ENCODE measurements around the gene ITGB5. TPM values are rescaled to one million over a fixed set of nuclear protein-coding genes. Genes with fewer than 3 reads are reported as not detected.
A peak's percentile ranks its signal among the peaks of the same experiment; 100 is the strongest.
"Not testable (repeated sequence)": the region's sequence is repeated elsewhere in the genome, so short reads cannot be mapped to it uniquely, and the experiment has no call there.

Gene ITGB5
- total RNA-seq, 2 experiments from 2014 or later = 0.34 to 0.97 TPM

- no peak overlapping the region for H3K27ac Mint-ChIP-seq
- no peaks in the 10 kb centered on the region for H3K9me3 Mint-ChIP-seq
- H3K27me3 Mint-ChIP-seq = peaks cover 12% of the 10 kb centered on the region
- no peak overlapping the region for H3K4me3 Mint-ChIP-seq
- peaks cover 10% of the 10 kb centered on the region for H3K4me1 Mint-ChIP-seq
- no peaks in the 10 kb centered on the region for H3K36me3 Mint-ChIP-seq
- DNase-seq = no peak
Observed at GRCh38 chr3:124763644-124764358, 123.4 kb downstream of the ITGB5 start.

- Mint-ChIP-seq H3K27ac (no peak overlapping the region), H3K36me3 (no peaks in the 10 kb centered on the region), H3K9me3 (no peaks in the 10 kb centered on the region), H3K4me3 (no peak overlapping the region), H3K4me1 (peaks cover 13% of the 10 kb centered on the region), H3K27me3 (peaks cover 12% of the 10 kb centered on the region)
- DNase-seq = no peak
Observed at GRCh38 chr3:124763206-124763605, 124.0 kb downstream of the ITGB5 start.

- no peak overlapping the region for H3K4me3 Mint-ChIP-seq
- H3K4me1 Mint-ChIP-seq = peaks cover 13% of the 10 kb centered on the region
- DNase-seq = no peak
- no peaks in the 10 kb centered on the region for H3K9me3 Mint-ChIP-seq
- H3K27ac Mint-ChIP-seq = no peak overlapping the region
- H3K36me3 Mint-ChIP-seq = no peaks in the 10 kb centered on the region
- peaks cover 12% of the 10 kb centered on the region for H3K27me3 Mint-ChIP-seq
Observed at GRCh38 chr3:124762661-124763011, 124.5 kb downstream of the ITGB5 start.

GRCh38 chr3:124761935-124762660 lies 125.1 kb downstream of the ITGB5 start:
- H3K9me3 Mint-ChIP-seq = no peaks in the 10 kb centered on the region
- peaks cover 12% of the 10 kb centered on the region for H3K27me3 Mint-ChIP-seq
- H3K27ac Mint-ChIP-seq = no peak overlapping the region
- H3K36me3 Mint-ChIP-seq = no peaks in the 10 kb centered on the region
- DNase-seq = no peak
- H3K4me1 Mint-ChIP-seq = peaks cover 13% of the 10 kb centered on the region
- no peak overlapping the region for H3K4me3 Mint-ChIP-seq

- Mint-ChIP-seq H3K4me3 (peak overlapping the region; percentile 54), H3K27me3 (peaks cover 18% of the 10 kb centered on the region), H3K9me3 (no peaks in the 10 kb centered on the region), H3K4me1 (peaks cover 13% of the 10 kb centered on the region), H3K27ac (no peak overlapping the region), H3K36me3 (no peaks in the 10 kb centered on the region)
- DNase-seq = peak; percentile 65
Observed at GRCh38 chr3:124761250-124761796, 125.8 kb downstream of the ITGB5 start.

- H3K4me3 Mint-ChIP-seq = no peak overlapping the region
- no peaks in the 10 kb centered on the region for H3K9me3 Mint-ChIP-seq
- peaks cover 19% of the 10 kb centered on the region for H3K27me3 Mint-ChIP-seq
- DNase-seq = no peak
- no peaks in the 10 kb centered on the region for H3K36me3 Mint-ChIP-seq
- H3K4me1 Mint-ChIP-seq = peaks cover 13% of the 10 kb centered on the region
- no peak overlapping the region for H3K27ac Mint-ChIP-seq
Observed at GRCh38 chr3:124760601-124761000, 126.6 kb downstream of the ITGB5 start.

GRCh38 chr3:124759666-124760401 lies 127.3 kb downstream of the ITGB5 start:
- Mint-ChIP-seq H3K4me3 (no peak overlapping the region), H3K27me3 (peaks cover 19% of the 10 kb centered on the region), H3K9me3 (no peaks in the 10 kb centered on the region), H3K4me1 (peaks cover 13% of the 10 kb centered on the region), H3K27ac (no peak overlapping the region), H3K36me3 (no peaks in the 10 kb centered on the region)
- DNase-seq = no peak

- no peak for DNase-seq
- Mint-ChIP-seq H3K4me1 (peaks cover 13% of the 10 kb centered on the region), H3K27me3 (peaks cover 19% of the 10 kb centered on the region), H3K9me3 (no peaks in the 10 kb centered on the region), H3K36me3 (no peaks in the 10 kb centered on the region), H3K27ac (no peak overlapping the region), H3K4me3 (no peak overlapping the region)
Observed at GRCh38 chr3:124758851-124759635, 128.1 kb downstream of the ITGB5 start.

- H3K36me3 Mint-ChIP-seq, H3K4me3 Mint-ChIP-seq, H3K27ac Mint-ChIP-seq, DNase-seq, H3K9me3 Mint-ChIP-seq: not testable (repeated sequence)
- H3K4me1 Mint-ChIP-seq = peaks cover 13% of the 10 kb centered on the region
- H3K27me3 Mint-ChIP-seq = peaks cover 19% of the 10 kb centered on the region
Observed at GRCh38 chr3:124757926-124758325, 129.2 kb downstream of the ITGB5 start.

GRCh38 chr3:124752051-124752450 lies 135.1 kb downstream of the ITGB5 start:
- H3K4me1 Mint-ChIP-seq = no peaks in the 10 kb centered on the region
- H3K4me3 Mint-ChIP-seq = no peak overlapping the region
- H3K36me3 Mint-ChIP-seq = peaks cover 2% of the 10 kb centered on the region
- DNase-seq = no peak
- peaks cover 7% of the 10 kb centered on the region for H3K27me3 Mint-ChIP-seq
- H3K9me3 Mint-ChIP-seq = no peaks in the 10 kb centered on the region
- H3K27ac Mint-ChIP-seq = no peak overlapping the region

GRCh38 chr3:124751501-124751900 lies 135.7 kb downstream of the ITGB5 start:
- peaks cover 3% of the 10 kb centered on the region for H3K27me3 Mint-ChIP-seq
- no peaks in the 10 kb centered on the region for H3K4me1 Mint-ChIP-seq
- H3K4me3 Mint-ChIP-seq = no peak overlapping the region
- H3K27ac Mint-ChIP-seq = no peak overlapping the region
- no peaks in the 10 kb centered on the region for H3K9me3 Mint-ChIP-seq
- H3K36me3 Mint-ChIP-seq = peaks cover 2% of the 10 kb centered on the region
- DNase-seq = no peak

- not testable (repeated sequence) for H3K36me3 Mint-ChIP-seq, H3K4me3 Mint-ChIP-seq, DNase-seq, H3K4me1 Mint-ChIP-seq, H3K9me3 Mint-ChIP-seq, H3K27me3 Mint-ChIP-seq, H3K27ac Mint-ChIP-seq
Observed at GRCh38 chr3:124749877-124750276, 137.3 kb downstream of the ITGB5 start.

- H3K4me3 Mint-ChIP-seq = no peak overlapping the region
- no peak overlapping the region for H3K27ac Mint-ChIP-seq
- H3K27me3 Mint-ChIP-seq = no peaks in the 10 kb centered on the region
- peaks cover 5% of the 10 kb centered on the region for H3K36me3 Mint-ChIP-seq
- DNase-seq = no peak
- peaks cover 2% of the 10 kb centered on the region for H3K4me1 Mint-ChIP-seq
- H3K9me3 Mint-ChIP-seq = no peaks in the 10 kb centered on the region
Observed at GRCh38 chr3:124748560-124749198, 138.5 kb downstream of the ITGB5 start.
